DMS53 treated with DMSO at 0.1 percent for 48 hours (cell line): Measurements from ENCODE around the gene PPARD.
"Not testable (repeated sequence)": the region's sequence is repeated elsewhere in the genome, so short reads cannot be mapped to it uniquely, and the experiment has no call there.

ENCODE experiments used
- DNase-seq: peaks from one replicate; lab custom pipeline; 2025; ENCODE audit not compliant: unreplicated experiment; lab: John Stamatoyannopoulos, UW

The PPARD gene

GRCh38 chr6:35378261-35378660 is 35.9 kb downstream of the PPARD start:
- DNase-seq: no peak

- DNase-seq: no peak
Observed at GRCh38 chr6:35381132-35381531, 38.8 kb downstream of the PPARD start.

- DNase-seq: no peak
Observed at GRCh38 chr6:35382015-35382414, 39.7 kb downstream of the PPARD start.

- no peak for DNase-seq
Observed at GRCh38 chr6:35385457-35386202, 43.3 kb downstream of the PPARD start.

- DNase-seq: no peak
Observed at GRCh38 chr6:35386989-35387388, 44.6 kb downstream of the PPARD start.

GRCh38 chr6:35388030-35388429 is 45.7 kb downstream of the PPARD start:
- DNase-seq: no peak

- DNase-seq: no peak
Observed at GRCh38 chr6:35388772-35389352, 46.5 kb downstream of the PPARD start.

GRCh38 chr6:35389386-35389785 is 47.0 kb downstream of the PPARD start:
- DNase-seq: not testable (repeated sequence)

- DNase-seq: no peak
Observed at GRCh38 chr6:35391240-35391968, 49.0 kb downstream of the PPARD start.

GRCh38 chr6:35392111-35392702 is 49.8 kb downstream of the PPARD start:
- peak; percentile 14 for DNase-seq

GRCh38 chr6:35392773-35393672 is 50.7 kb downstream of the PPARD start:
- DNase-seq: no peak

- no peak for DNase-seq
Observed at GRCh38 chr6:35396991-35397390, 54.6 kb downstream of the PPARD start.

GRCh38 chr6:35397806-35398418 is 55.6 kb downstream of the PPARD start:
- no peak for DNase-seq

GRCh38 chr6:35398526-35398925 is 56.2 kb downstream of the PPARD start:
- DNase-seq: no peak

GRCh38 chr6:35400111-35400510 is 57.8 kb downstream of the PPARD start:
- no peak for DNase-seq

GRCh38 chr6:35400901-35401311 is 58.5 kb downstream of the PPARD start:
- peak; percentile 67 for DNase-seq

GRCh38 chr6:35401514-35401913 is 59.2 kb downstream of the PPARD start:
- peak; percentile 1 for DNase-seq

GRCh38 chr6:35402136-35402855 is 59.9 kb downstream of the PPARD start:
- DNase-seq: peak; percentile 47

- DNase-seq: no peak
Observed at GRCh38 chr6:35402856-35403191, 60.5 kb downstream of the PPARD start.
